Kidney (tissue), 14 donors: ENCODE measurements around the gene TTBK2. TPM values are rescaled to one million over a fixed set of nuclear protein-coding genes. Genes with fewer than 3 reads are reported as not detected.

Source experiments
- DNase-seq, 5 donors: peaks; one replicate each; pipeline ENCODE4 v3.0.0-alpha.2; 2013 to 2020
- FAIRE-seq: peaks from 2 replicates; lab custom pipeline; 2012; peaks lifted over from hg19 to GRCh38; lab: Jason Lieb, UNC
- H3K27ac ChIP-seq, 2 donors: one replicate each; pipeline ENCODE4 v1.7.0; 2013; ENCODE audit warnings: low read depth in 2 of 2, low read length in 2 of 2, inconsistent platforms in 1 of 2
- H3K27me3 ChIP-seq: one replicate; pipeline ENCODE4 v1.7.1; 2013; ENCODE audit warnings: low read length, inconsistent platforms; ENCODE audit not compliant: control insufficient read depth, insufficient read depth
- H3K36me3 ChIP-seq, 3 donors: one replicate each; pipeline versions ENCODE4 v1.7.0 to v1.7.1; 2013; ENCODE audit warnings: low read length in 3 of 3, control low read depth in 1 of 3, inconsistent platforms in 1 of 3; ENCODE audit not compliant: insufficient read depth in 3 of 3, control insufficient read depth in 2 of 3
- H3K4me1 ChIP-seq, 3 donors: one replicate each; pipeline versions ENCODE4 v1.7.0 to v1.7.1; 2013; ENCODE audit warnings: low read length in 3 of 3, inconsistent platforms in 1 of 3, low read depth in 1 of 3; ENCODE audit not compliant: control insufficient read depth in 2 of 3, insufficient read depth in 2 of 3
- H3K4me3 ChIP-seq, 3 donors: one replicate each; pipeline versions ENCODE4 v1.7.0 to v1.8.1; 2013; ENCODE audit warnings: low read length in 3 of 3, control low read depth in 1 of 3, inconsistent platforms in 1 of 3
- H3K9ac ChIP-seq, 3 donors: one replicate each; pipeline versions ENCODE4 v1.7.0 to v1.7.1; 2013; ENCODE audit warnings: low read length in 3 of 3, control low read depth in 1 of 3, inconsistent platforms in 1 of 3
- H3K9me3 ChIP-seq, 3 donors: one replicate each; pipeline versions ENCODE4 v1.7.0 to v1.7.1; 2013; ENCODE audit warnings: low read length in 3 of 3, control low read depth in 1 of 3, inconsistent platforms in 1 of 3; ENCODE audit not compliant: control insufficient read depth in 2 of 3, insufficient read depth in 1 of 3
- intact Hi-C: fragments of 100-400 bp; cut with DNase I; formaldehyde crosslinking; loops from one replicate; pipeline ENCODE4 v1.11.1; 2022
- polyA plus RNA-seq: library from polyadenylated mRNA; stranded (reverse); fragments of 350-450 nt; fragmentation: Illumina TruSeq; extraction: RNeasy Lipid Tissue Mini Kit (QIAGEN cat#74804); gene quantifications from one replicate; pipeline ENCODE4 v1.2.3, GENCODE V29; 2014; ENCODE audit warnings: low read depth, low replicate concordance; ENCODE audit not compliant: insufficient read depth
- total RNA-seq: library from RNA; stranded (reverse); fragmentation: NEBNext Ultra II Directional; extraction: Animal tissue kit (Norgen Biotek cat#: 25700); gene quantifications from one replicate; pipeline ENCODE4 v1.2.1, GENCODE V29; 2021
- TF ChIP-seq, protein P1 (sequence below): IDR thresholded peaks from 3 replicates; pipeline ENCODE4 v1.5.1; 2012; ENCODE audit warnings: mild to moderate bottlenecking, moderate library complexity, borderline replicate concordance; ENCODE audit not compliant: insufficient read depth; ENCODE audit errors: extremely low read depth
- donor health status: control.
- donor health status: control.
- donor health status: control.
- donor health status: control.
- donor health status: control.
- donor health status: DM: yes; HTN: yes; CAD: no.
- donor health status: Normal renal cell carcinoma (clear cell type).

The TTBK2 gene
- total and polyA plus RNA-seq, 2 donors from 2014 or later: 1.9 to 19.1 TPM

DNA sequence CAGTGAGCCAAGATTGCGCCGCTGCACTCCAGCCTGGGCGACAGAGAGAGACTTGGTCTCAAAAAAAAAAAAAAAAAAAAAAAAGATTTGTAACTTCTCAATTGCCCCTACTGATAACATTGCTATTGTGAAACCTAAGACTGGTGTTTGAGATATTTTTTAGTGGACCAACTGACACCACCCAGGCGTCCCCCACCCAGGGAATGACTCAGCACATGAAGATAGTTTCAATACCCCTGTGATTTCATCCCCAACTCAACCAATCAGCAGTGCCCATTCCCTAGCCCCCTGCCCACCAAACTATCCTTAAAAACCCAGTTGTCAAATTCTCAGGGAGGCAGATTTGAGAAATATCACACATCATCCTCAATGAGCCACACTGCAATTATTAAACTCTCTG is 76.9 kb downstream of the TTBK2 start:
- FAIRE-seq (no peak), DNase-seq (no peak)
- H3K9ac ChIP-seq: no peak overlapping the region
- H3K9me3 ChIP-seq: peaks cover 0 to 6% (median 0%) of the 10 kb centered on the region in 3 donors
- intact Hi-C loops: no loop called here
- TF ChIP-seq, protein P1, sequence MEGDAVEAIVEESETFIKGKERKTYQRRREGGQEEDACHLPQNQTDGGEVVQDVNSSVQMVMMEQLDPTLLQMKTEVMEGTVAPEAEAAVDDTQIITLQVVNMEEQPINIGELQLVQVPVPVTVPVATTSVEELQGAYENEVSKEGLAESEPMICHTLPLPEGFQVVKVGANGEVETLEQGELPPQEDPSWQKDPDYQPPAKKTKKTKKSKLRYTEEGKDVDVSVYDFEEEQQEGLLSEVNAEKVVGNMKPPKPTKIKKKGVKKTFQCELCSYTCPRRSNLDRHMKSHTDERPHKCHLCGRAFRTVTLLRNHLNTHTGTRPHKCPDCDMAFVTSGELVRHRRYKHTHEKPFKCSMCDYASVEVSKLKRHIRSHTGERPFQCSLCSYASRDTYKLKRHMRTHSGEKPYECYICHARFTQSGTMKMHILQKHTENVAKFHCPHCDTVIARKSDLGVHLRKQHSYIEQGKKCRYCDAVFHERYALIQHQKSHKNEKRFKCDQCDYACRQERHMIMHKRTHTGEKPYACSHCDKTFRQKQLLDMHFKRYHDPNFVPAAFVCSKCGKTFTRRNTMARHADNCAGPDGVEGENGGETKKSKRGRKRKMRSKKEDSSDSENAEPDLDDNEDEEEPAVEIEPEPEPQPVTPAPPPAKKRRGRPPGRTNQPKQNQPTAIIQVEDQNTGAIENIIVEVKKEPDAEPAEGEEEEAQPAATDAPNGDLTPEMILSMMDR: no peak
- no peak overlapping the region for H3K4me3 ChIP-seq
- H3K27ac ChIP-seq: no peak overlapping the region
- H3K27me3 ChIP-seq: no peaks in the 10 kb centered on the region
- no peaks in the 10 kb centered on the region for H3K4me1 ChIP-seq
- H3K36me3 ChIP-seq: no peaks in the 10 kb centered on the region

DNA sequence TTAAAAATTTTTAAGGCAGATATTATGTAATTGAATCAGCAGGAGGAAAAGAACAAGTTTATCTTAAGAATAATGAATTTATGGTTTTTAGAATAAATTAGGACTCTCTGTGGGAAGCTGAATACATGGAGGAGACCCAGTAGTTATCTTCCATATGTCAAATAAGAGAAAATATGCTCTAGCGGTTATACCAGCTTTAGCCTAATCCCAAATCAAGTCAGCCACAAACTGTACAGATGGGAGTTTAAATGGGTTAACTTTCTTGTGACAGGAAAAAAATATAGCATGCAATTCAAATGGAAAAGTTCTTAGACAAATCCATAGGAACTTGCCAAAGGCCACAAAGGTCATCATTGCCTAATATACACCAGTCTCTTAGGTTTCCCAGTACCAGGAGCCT is 84.3 kb downstream of the TTBK2 start:
- H3K4me1 ChIP-seq: no peaks in the 10 kb centered on the region
- H3K4me3 ChIP-seq: no peak overlapping the region
- FAIRE-seq: no peak
- no peak overlapping the region for H3K27ac ChIP-seq
- H3K36me3 ChIP-seq: no peaks in the 10 kb centered on the region
- H3K9ac ChIP-seq: no peak overlapping the region
- DNase-seq: no peak
- no peaks in the 10 kb centered on the region for H3K9me3 ChIP-seq
- H3K27me3 ChIP-seq: no peaks in the 10 kb centered on the region
- intact Hi-C loops: no loop called here
- TF ChIP-seq, protein P1: no peak

DNA sequence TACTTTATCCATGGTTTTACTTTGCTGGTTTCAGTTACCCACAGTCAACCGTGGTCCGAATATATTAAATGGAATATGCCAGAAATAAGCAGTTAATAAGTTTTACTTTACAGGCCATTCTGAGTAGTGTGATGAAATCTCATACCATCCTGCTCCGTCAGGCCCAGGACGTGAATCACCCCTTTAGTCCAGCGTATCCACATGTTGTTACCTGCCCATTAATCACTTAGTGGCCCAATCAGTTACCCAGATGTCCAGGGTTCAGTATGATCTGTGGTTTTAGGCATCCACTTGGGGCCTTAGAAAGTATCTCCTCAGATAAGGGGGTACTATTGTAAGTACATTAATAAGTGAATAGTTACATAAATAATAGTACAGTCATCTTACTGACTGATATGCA is 88.0 kb downstream of the TTBK2 start:
- intact Hi-C loops: no loop called here
- no peak overlapping the region for H3K27ac ChIP-seq
- no peak overlapping the region for H3K9ac ChIP-seq
- H3K9me3 ChIP-seq: no peaks in the 10 kb centered on the region
- no peak for FAIRE-seq
- H3K36me3 ChIP-seq: peaks cover 0 to 5% (median 0%) of the 10 kb centered on the region in 3 donors
- DNase-seq: no peak
- no peak overlapping the region for H3K4me3 ChIP-seq
- TF ChIP-seq, protein P1: no peak
- no peaks in the 10 kb centered on the region for H3K4me1 ChIP-seq
- H3K27me3 ChIP-seq: no peaks in the 10 kb centered on the region
